Activated gamma-delta T cell (primary cell): ENCODE results near the gene CCDC93.

Source experiments
- DNase-seq: peaks from one replicate; lab custom pipeline; 2025; lab: John Stamatoyannopoulos, UW
- total RNA-seq, 2 donors: gene quantifications; one replicate each; lab custom pipeline; 2026; lab: John Stamatoyannopoulos, UW

The CCDC93 gene, protein sequence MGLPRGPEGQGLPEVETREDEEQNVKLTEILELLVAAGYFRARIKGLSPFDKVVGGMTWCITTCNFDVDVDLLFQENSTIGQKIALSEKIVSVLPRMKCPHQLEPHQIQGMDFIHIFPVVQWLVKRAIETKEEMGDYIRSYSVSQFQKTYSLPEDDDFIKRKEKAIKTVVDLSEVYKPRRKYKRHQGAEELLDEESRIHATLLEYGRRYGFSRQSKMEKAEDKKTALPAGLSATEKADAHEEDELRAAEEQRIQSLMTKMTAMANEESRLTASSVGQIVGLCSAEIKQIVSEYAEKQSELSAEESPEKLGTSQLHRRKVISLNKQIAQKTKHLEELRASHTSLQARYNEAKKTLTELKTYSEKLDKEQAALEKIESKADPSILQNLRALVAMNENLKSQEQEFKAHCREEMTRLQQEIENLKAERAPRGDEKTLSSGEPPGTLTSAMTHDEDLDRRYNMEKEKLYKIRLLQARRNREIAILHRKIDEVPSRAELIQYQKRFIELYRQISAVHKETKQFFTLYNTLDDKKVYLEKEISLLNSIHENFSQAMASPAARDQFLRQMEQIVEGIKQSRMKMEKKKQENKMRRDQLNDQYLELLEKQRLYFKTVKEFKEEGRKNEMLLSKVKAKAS
- 121 to 145 reads per million in 2 donors for total RNA-seq

DNA sequence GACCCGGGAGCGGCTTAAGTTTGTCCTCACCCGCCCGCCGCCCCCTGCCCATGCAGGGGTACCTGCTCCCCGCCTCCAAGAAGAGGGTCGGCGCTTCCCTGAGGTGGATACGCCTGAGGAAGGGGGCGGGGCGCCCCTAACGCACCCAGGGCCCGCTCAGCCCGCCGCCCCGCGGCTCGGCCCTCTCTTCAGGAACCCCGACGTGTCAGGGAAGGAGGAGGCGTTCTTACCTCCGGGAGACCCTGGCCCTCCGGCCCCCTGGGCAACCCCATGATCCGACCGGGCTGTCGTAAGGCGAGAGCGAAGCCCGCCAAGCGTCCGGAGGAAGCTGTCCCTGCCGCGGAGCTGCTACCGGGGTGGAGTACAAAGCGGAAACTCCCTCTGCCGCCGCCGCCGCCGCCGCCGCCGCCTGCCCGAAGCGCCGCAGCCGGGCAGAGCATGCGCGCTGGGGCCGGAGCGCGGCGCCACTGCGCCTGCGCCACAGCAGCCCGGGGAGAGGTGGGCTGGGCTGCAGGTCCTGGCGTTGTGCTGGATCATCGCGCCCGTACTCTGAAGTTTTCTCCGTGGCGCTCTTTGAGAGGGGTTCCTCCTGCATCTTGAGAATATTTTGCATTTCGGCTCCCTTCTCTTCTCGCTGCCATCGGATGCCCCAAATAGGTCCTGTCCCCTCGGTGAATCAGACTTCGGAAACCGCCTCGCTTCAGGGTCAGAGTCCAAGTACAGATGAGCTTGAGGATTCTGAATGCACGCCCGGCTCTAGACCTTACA lies at the start of gene CCDC93:
TSS of gene CCDC93 (minus strand) at position 347 of the 768 bp plus-strand sequence. CDS start at position 272, 75 bp downstream.
- peak; percentile 82 for DNase-seq

DNA sequence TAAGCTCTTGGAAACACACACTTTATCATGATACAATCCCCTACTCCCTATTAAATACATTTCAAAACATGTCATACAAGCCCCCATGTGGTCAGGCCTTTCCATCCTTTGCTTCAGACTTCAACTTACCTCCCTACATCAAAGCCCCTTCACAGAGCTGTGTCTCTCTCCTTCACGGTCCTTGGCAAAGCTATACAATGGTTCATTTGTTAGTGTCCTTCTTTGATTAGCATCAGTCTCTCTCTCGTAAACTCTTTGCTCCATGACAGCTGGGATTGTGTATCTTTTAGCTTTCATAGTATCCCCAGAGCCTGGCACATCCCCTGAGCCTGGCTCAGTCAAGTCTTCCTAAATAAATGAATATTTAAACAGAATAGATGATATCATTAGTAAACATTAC lies 48.8 kb upstream of the CCDC93 start:
- no peak for DNase-seq

DNA sequence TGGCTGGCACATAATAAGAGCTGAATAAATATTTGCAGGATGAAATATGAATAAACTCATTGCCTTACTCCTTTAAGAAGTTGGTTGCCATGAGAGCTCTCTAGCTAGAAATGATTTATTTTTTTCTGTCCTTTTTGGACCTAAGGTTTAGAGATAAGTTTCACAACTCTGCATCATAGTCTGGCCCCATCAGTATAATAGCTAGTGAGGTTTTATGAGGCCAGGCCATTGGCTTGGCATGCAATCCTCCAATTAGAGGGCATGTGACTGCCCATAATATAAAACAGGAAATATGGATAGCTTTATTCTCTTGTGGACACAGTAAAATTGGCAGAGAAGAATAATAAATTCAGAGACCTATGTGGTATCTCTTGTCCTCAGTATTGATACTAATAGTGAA lies 48.2 kb upstream of the CCDC93 start:
- DNase-seq = no peak

DNA sequence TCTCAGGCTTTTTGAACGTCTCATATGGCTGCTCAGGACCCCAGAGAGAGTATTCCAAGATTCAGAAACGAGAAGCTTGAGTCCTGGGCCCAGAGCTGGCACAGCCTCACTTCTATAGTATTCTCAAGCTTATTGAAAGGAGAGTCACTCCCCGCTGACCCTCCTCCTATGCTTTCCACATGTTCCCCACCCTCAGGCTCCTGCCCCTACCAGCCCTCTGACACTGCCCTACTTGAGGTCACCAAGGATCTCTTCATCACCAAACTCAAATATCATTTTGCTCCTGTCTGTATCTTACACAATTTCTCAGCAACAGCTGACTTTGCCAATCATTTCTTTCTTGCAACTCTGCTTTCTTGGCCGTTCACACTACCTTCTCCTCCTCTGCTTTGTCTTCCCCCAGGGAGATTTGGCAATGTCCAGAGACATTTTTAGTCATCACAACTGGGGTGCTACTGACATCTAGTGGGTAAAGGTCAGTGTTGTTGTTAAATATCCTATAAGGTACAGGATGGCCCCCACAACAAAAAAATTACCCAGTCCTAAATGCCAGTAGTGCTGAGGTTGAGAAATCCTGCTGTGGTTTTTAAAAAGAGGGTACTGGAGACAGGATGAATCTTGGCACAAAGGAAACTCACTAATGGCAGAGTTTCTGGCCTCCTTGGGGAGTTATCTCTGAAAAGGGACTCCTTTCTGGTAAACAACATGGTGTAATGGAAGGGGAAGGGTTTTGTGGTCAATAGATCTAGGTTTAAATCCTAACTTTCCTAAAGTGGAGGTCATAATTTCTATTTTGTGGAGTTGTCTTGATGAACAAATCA lies 47.5 kb upstream of the CCDC93 start:
- no peak for DNase-seq

DNA sequence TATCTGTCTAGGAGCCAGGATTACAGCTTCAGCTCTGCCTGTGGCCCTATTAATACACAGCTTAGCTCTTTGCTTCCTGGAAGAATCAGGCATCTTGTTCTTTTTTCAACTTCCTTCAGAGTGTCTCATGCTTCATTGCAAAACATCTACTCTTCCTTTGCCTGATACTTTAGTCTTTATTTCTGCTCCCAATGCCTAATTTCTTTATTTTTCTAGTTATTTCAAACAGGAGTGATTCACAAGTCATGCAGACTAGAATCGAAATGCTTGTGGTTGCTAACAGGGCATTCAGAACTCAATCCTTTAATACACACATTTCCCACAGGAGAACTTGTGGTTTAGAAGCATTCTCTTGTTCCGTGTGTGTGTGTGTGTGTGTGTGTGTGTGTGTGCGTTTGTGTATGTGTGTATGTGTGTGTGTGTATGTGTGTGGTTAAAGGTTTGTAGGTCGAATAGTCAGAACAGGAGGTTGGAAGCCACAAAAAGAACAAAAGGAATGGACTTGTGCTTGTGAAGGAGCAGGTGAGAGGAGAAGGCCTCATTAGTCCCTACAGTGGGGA lies 46.1 kb upstream of the CCDC93 start:
- DNase-seq = no peak

DNA sequence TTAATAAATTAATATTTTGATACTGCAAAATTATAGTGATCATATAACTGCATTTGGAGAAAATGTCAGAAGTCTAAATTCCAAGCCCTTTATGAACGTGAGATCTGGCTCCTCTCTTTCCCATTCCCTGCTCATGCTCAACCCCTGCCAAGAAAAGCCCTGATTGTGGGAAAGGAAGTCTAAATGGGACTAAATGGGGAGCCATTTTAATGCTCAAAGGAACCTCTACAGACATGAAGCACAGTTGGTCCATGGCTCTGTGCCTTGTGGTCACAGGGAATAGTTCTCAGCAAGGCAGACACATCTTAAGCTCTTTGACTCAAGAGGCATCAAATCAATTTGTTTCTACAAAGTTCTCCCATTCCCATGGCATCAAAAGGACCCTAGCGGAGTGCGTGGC lies 45.1 kb upstream of the CCDC93 start:
- DNase-seq = no peak

DNA sequence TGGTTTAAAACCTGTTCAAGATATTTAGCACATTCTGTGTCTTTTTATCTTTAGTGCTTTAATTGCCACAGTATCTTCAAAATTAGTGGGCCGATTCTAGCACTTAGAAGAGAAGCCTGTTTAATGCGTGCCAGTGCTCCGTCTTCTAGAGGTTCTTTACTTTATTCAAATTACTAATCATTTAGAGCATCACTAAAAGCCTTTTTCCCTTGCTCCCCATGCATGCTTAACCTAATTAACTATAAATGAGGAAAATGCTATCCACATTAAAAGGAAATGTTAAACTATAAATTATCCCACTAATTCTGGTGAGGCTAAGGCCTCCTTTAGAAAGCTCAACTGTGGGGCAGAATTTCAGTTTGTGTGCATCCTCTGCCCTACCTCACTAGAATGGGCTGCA lies 42.9 kb upstream of the CCDC93 start:
- DNase-seq = no peak

DNA sequence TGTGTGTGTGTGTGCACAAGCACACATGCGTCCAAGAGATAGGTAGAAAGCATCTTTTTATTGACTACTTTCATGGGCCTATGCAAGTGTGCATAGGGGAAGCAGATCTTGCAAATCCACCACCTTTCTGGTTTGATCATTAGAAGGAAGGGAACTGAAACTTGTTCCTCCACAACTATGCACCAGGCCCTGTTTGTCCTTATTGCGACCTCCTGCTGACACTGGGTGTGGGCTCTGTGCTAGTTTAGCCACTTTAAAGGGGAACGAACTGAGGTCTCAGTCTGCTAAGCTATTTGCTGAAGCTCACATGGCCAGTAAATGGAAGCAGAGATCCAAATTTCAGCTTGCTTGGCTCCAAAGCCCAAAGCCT lies 42.3 kb upstream of the CCDC93 start:
- no peak for DNase-seq

DNA sequence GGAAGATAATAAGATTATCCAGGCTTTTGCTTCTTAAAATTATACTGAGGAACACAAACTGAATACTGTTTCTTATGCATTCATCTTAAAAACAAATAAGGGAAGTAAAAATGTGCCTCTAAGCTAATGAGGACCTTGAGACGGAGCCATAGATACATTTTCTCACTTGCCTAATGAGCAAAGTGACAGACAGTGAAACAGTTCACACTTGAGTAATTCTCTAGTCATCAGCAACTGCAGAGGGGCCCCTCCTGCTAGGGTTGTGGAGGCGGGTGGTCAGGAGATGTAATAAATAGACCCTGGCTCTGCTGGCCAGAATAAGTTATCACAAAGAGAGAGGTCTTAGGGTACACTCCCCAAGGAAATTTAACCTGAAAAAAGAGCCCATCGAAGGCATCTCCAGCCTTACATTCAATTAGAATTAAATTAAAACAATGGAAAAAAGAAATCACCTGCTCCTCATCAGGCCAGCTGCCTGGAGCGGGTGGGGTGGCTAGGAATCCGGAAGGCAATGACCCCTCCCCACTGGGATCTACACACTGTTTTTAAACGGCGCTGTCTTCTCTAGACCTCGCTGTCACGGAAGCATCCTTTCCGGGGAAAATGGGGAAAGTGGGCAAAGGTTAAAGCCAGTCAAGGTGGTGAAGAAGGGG lies 41.8 kb upstream of the CCDC93 start:
- DNase-seq = no peak

DNA sequence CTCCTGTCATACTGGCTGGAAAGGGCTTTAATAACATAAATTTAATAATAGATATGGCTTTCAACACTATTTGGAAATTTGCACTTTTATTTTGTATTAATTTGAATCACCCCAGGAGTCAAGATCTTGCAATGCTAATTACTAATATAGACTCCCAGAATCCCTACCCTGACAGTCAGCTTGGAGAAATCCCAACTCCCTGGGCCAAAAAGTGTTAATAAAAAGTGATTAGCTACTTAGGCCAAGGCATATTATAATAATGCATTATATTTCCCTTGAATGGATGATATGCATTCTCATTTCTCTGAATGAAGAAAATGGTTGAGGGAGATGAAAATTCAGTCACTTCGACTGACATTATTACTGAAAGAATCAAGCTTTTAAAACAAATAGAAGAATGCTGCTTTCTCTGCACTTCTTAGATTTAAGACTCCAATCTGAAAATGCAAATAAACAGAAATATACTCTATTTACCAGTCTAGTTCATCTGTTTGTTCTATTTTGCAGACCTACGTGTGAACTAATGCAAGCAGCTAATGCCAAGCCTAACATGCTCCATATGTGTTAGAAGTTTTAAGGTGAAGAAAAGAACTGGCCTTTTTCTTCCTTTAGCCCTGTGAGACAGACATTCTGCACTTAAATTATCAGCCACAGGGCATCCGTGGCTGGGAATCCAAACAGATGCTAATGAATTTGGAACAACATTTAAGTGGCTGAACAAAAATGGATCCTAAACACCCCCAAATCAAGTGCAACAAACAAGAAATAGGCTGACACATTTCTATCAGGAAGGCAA lies 40.5 kb upstream of the CCDC93 start:
- no peak for DNase-seq

DNA sequence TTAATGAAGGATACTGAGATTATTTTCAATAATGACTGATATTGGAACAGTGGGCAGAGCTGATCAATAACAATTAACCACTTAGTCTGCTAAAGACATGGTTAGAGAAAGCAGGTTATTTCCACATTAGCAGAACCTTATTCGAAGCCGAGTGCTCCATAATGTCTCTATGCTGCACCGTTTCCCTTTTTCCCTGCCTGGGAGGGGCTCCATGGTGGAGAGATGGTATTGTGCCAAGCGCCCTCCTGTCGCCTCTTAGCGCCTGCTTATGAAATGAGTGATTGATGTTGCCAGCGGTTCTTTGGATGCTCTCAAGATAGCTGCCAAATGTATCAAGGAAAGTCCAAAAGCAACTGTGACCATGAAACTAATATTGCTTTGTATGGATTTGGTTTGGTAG lies 39.8 kb upstream of the CCDC93 start:
- DNase-seq = no peak

DNA sequence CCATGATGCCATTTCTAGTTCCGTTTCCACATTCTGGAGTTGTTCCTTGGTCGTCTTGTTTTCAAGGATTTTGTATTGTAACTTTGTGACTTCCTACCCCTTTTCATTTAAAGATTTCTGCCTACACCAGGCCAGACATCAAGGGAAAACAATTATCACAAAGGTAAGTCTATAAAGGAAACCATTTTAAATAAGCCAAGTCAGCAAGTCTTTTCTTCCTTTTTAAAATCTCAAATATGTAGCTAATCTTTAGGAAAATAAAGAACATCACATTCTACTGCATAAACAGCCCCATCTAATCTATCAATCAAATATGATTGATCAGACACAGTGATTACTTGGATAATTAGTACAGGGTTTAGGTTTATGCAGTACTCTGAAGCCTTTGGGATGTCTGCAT lies 38.6 kb upstream of the CCDC93 start:
- DNase-seq = no peak

DNA sequence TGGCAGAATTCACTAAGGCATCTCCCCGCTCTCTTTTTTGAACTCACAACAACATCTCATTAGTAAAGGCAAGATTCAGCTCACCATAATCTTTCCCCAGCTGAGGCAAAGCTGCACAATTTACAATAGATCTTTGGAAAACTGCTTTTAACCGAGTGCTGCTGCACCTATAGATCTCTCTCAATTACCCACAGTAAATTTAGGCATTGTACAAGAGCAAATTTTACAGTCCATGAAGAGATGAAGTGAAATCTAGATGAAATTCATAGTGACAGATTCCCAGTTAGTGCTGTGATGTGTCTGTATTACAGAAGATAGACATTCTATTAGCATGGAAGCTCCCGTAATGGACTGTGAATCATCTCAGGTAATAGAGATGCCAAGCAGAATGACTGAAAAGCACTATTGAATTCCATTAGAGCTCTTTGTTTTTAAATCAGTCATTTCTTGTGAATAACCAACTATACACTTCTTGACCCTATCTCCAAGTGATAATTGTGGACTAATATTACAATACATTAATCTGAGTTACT lies 38.0 kb upstream of the CCDC93 start:
- no peak for DNase-seq

DNA sequence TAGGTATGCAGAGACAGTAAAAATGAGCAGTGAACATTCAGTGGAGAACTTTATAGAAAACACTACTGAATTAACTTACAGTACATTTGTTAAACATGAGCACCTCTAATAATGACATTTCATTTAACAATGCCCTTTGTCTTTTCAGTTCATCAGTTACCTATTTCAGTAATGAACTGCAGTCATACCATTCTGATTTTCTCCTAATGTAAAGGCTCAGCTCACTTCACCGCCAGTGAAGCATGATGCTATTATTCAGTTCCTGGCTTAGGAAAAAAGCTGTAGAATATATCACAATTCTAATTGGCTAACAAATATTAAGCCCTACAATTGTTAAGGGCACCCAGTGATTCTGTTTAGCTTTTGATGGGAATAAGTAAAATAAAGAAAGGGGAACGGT lies 37.1 kb upstream of the CCDC93 start:
- DNase-seq = no peak

DNA sequence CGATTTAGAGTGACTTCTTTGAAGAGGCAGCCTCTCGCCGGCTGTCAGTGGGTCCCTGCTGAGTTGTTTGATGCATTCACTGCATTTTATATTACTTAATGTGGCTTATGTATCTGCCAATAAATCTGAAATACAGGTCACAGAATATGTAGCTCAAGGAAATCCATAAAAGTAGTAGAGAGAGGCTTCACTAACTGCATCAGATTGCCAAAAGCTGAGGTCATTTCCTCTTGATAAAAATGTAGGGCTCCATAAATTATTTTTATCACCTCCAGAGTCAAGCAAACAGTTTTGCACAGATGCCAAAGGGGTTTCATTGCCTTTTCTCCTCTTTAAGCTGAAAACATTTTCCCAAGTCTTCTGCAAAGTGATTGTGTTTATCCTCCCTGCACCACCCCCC lies 36.5 kb upstream of the CCDC93 start:
- no peak for DNase-seq

DNA sequence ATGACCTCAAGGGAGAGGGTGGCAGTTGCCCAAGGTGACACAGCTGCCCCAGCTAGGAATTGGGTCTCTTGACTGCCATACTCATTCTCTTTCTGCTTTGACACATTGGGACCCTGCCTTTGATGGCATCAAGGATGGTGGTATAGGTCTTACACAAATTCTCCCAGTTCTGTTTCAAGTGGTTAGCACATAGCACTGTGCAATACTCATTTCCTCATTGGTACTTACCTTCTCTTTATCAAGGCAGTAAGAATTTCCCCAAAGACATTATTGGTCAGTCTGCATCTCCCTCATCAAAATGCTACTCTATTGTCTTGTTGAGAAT lies 35.9 kb upstream of the CCDC93 start:
- no peak for DNase-seq

DNA sequence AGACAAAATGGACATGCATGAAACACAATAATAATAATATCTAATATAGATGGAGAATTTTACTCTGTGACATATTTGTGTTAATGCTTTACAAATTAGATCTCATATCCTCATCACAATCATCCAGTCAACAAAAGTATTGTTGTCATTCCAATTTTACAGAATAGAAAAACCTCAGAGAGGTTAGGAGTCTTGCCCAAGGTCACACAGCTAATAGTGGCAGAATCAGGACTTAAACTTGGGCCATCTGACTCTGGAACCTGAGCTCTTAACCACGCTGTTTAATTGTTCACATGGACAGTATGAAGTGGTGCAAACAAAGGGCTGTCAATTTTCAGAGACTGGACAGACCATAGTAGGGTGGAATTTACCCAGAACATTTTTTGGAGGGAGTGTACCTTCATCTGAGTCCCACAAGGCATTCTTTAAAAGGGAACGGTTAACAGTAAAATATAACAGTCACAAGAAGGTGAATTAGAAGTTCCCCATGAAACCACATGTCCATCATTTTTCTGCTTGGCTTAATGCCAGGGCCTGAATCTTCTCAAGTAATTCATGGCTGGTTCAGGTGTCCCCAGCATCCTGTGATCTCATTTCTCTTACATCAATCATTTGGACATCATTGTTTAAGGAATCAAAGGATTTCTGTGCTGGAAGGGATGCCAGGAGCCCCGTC lies 35.4 kb upstream of the CCDC93 start:
- no peak for DNase-seq

DNA sequence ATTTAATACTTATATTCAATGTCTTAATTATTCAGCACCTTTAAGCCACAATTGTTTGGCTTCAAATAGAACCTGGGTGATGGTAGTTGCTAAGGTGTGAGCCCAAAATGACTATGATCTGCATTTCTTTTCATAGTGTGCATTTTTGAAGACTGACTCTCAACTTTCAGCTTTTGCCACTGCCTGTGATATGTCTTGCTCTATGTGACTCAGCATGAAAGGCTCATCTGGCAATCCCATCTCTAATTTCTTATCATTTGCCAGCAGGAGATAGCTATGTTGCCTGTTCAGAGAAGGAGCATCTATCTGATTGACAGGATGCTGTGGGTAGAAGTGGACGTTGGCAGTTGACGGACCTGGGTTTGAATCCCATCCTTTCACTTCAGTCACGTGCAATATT lies 34.5 kb upstream of the CCDC93 start:
- no peak for DNase-seq

DNA sequence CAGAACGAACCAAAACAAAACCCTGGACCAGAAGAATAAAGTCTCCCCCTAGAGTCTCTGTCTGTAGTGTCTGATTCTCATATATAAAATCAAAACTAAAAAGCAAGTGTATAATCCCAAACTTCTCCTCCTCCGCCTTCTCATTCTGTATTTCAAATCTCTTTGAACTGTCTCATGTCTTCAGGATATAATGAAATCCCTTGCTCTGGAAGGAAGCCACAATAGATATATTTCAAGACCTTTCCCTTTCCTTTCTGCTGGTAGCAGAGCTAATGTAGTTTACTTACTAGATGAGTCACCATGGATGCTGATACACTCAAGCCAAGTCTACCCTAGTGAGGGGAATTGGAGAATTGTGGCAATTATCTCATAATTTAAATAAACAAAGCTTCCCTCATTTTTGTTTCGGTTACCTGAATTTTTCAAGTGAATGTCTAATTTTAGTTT lies 33.5 kb upstream of the CCDC93 start:
- no peak for DNase-seq
